ENCODE measurements around the gene CFAP45. TPM values are rescaled to one million over a fixed set of nuclear protein-coding genes. Genes with fewer than 3 reads are reported as not detected.

Gene CFAP45
- total RNA-seq, 1 experiment from 2014 or later: 3.6 TPM

DNA sequence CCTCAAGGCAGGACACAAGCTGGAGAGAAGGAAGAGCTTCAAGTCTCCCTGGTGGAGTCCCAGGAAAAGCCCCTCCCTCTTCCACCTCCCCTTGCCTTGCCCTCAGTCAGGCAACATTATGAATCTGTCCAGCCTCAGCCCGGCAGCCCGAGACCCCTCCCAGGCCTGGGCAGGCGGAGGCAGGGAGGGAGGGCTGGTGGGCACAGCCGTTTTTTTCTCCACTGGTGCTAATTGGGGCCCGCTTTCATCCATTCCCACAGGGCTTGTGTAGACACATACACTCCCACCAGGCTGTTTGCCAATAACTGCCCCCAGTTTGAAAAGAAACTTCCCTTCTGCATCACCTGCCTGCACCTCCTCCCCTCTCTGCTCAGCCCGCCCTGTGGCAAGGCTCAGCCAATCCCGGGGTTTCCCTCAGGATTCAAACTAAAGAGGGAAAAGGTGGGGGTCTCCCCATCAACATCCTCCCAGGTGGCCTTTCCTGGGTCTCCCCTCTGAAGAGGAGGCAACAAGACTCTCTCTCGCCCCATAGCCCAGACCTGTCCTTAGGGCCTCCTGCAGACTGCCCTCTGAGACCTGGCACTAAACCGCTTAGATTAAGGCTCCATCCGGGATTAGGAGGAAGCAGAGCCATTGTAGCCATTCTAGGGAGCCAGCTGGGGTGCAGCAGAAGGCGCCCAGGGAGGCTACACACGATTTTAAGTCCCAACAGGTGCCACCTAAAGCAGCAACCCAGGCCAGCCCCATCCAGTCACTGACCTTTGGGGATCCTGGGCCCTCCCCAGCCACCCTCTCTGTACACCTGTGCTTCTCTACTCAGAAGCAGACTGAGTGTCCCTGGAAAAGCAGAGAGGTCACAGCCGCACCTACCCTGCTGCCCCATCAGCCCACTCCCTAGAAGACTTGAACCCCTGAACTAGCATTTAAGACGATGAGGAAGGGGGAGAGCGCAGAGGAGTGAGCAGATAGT, 41.9 kb upstream of the CFAP45 start:
- Histone ChIP-seq H3K4me1 (ENCODE audit: insufficient read depth, low read length, poor library complexity, severe bottlenecking) (peaks cover 6% of the 10 kb centered on the region), H3K27me3 (replicated peaks; ENCODE audit: insufficient read depth, low read depth, low read length, poor library complexity) (no peaks in the 10 kb centered on the region), H3K4me3 (ENCODE audit: low read depth, low read length, poor library complexity, severe bottlenecking) (no peak overlapping the region), H3K9me3 (ENCODE audit: low read depth, low read length, poor library complexity, severe bottlenecking) (no peaks in the 10 kb centered on the region), H3K36me3 (ENCODE audit: insufficient read depth, low read length, poor library complexity, severe bottlenecking) (no peaks in the 10 kb centered on the region), H3K27ac (ENCODE audit: low read depth, low read length, poor library complexity, severe bottlenecking) (no peak overlapping the region)
- intact Hi-C loops (cut with micrococcal nuclease; ENCODE audit: unreplicated experiment): no loop called here
- ChIA-PET POLR2A (ENCODE audit: low non-redundant PET) (no interaction called here), CTCF (no interaction called here)
- TF ChIP-seq, protein P1, sequence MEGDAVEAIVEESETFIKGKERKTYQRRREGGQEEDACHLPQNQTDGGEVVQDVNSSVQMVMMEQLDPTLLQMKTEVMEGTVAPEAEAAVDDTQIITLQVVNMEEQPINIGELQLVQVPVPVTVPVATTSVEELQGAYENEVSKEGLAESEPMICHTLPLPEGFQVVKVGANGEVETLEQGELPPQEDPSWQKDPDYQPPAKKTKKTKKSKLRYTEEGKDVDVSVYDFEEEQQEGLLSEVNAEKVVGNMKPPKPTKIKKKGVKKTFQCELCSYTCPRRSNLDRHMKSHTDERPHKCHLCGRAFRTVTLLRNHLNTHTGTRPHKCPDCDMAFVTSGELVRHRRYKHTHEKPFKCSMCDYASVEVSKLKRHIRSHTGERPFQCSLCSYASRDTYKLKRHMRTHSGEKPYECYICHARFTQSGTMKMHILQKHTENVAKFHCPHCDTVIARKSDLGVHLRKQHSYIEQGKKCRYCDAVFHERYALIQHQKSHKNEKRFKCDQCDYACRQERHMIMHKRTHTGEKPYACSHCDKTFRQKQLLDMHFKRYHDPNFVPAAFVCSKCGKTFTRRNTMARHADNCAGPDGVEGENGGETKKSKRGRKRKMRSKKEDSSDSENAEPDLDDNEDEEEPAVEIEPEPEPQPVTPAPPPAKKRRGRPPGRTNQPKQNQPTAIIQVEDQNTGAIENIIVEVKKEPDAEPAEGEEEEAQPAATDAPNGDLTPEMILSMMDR (conservative IDR thresholded peaks at IDR 0.05; ENCODE audit: low read depth, low read length): no peak
- TF ChIP-seq EZH2 (IDR thresholded peaks at IDR 0.05; ENCODE audit: borderline replicate concordance, low read depth, low read length, poor library complexity, severe bottlenecking): no peak
- DNase-seq (ENCODE audit: low spot score): no peak
- no TSS peak for BruUV-seq (replicated peaks)

DNA sequence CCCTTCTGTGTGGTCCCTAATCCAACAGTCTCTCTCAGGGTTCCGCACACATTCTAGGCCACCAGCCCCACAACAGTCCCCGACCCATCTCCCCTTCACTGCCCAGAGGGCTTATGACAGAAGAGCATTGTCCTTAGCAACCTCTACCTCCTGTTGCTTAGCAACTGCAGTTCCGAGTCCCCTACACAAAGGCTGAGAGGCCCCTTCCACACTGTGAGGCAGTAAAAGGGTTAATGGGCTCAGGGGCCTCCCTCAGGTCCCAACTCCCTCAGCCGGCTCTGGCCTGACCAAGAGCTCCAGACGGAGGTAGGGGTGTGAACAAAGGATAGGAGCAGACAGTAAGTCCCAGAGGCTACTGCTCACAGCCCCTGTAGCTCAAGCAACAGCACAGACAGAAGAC, 41.2 kb upstream of the CFAP45 start:
- BruUV-seq (replicated peaks): no TSS peak
- no peak for DNase-seq (ENCODE audit: low spot score)
- Histone ChIP-seq H3K4me1 (ENCODE audit: insufficient read depth, low read length, poor library complexity, severe bottlenecking) (peaks cover 6% of the 10 kb centered on the region), H3K9me3 (ENCODE audit: low read depth, low read length, poor library complexity, severe bottlenecking) (no peaks in the 10 kb centered on the region), H3K36me3 (ENCODE audit: insufficient read depth, low read length, poor library complexity, severe bottlenecking) (no peaks in the 10 kb centered on the region), H3K27ac (ENCODE audit: low read depth, low read length, poor library complexity, severe bottlenecking) (no peak overlapping the region), H3K4me3 (ENCODE audit: low read depth, low read length, poor library complexity, severe bottlenecking) (no peak overlapping the region), H3K27me3 (replicated peaks; ENCODE audit: insufficient read depth, low read depth, low read length, poor library complexity) (no peaks in the 10 kb centered on the region)
- intact Hi-C loops (cut with micrococcal nuclease; ENCODE audit: unreplicated experiment): no loop called here
- no peak for TF ChIP-seq EZH2 (IDR thresholded peaks at IDR 0.05; ENCODE audit: borderline replicate concordance, low read depth, low read length, poor library complexity, severe bottlenecking)
- TF ChIP-seq, protein P1 (conservative IDR thresholded peaks at IDR 0.05; ENCODE audit: low read depth, low read length): no peak
- ChIA-PET CTCF (no interaction called here), POLR2A (ENCODE audit: low non-redundant PET) (no interaction called here)

DNA sequence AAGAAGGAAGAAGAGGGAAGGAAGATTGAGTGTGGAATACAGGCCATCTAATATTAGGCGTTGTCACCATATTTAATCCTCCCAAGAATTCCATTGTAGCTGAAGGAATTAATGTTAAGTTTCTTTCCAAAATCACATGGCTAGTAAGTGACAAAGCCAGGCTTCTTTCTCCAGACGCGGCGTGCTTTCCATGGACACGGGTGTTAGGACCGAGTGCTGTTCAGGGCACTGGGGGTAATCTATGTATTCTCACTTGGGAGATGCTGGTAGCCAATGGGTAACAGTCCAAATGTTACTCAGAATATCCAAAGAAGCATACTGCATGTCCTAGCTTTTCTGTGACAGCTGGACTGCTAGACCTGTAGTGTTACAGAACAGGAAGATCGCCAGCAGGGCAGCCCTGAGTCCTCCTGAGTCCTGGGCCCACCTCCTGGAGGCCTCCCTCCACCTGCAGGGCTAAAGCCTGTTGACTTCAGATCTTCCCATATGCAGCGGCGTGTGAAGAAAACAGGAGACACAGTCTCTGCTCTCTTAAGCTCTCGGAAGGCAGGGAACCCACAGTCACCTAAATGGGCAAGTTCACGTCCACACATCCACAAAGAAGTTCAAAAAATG, 40.1 kb upstream of the CFAP45 start:
- no peak for DNase-seq (ENCODE audit: low spot score)
- H3K4me3 ChIP-seq (ENCODE audit: low read depth, low read length, poor library complexity, severe bottlenecking): no peak overlapping the region
- peaks cover 6% of the 10 kb centered on the region for H3K4me1 ChIP-seq (ENCODE audit: insufficient read depth, low read length, poor library complexity, severe bottlenecking)
- TF ChIP-seq EZH2 (IDR thresholded peaks at IDR 0.05; ENCODE audit: borderline replicate concordance, low read depth, low read length, poor library complexity, severe bottlenecking): no peak
- TF ChIP-seq, protein P1 (conservative IDR thresholded peaks at IDR 0.05; ENCODE audit: low read depth, low read length): no peak
- H3K9me3 ChIP-seq (ENCODE audit: low read depth, low read length, poor library complexity, severe bottlenecking): no peaks in the 10 kb centered on the region
- H3K36me3 ChIP-seq (ENCODE audit: insufficient read depth, low read length, poor library complexity, severe bottlenecking): no peaks in the 10 kb centered on the region
- H3K27me3 ChIP-seq (replicated peaks; ENCODE audit: insufficient read depth, low read depth, low read length, poor library complexity): no peaks in the 10 kb centered on the region
- POLR2A ChIA-PET (ENCODE audit: low non-redundant PET): no interaction called here
- intact Hi-C loops (cut with micrococcal nuclease; ENCODE audit: unreplicated experiment): no loop called here
- BruUV-seq (replicated peaks): no TSS peak
- no peak overlapping the region for H3K27ac ChIP-seq (ENCODE audit: low read depth, low read length, poor library complexity, severe bottlenecking)
- CTCF ChIA-PET: interaction anchor here (1.3 kb wide), 1 partner anchor 68 kb away, joined by 4 read pairs; no protein-coding TSS in a partner anchor
